Lower leg skin (tissue), 4 donors: ENCODE data around the gene ADNP. TPM values are rescaled to one million over a fixed set of nuclear protein-coding genes. Genes with fewer than 3 reads are reported as not detected.

Experiments
- DNase-seq, 2 donors: peaks; one replicate each; pipeline ENCODE4 v3.0.0-alpha.2; 2019; ENCODE audit warnings: low spot score in 2 of 2
- H3K4me3 ChIP-seq: fragments of 200-600 bp; sonication (generic); 2 replicates; pipeline ENCODE4 v1.5.1; 2017; ENCODE audit warnings: mild to moderate bottlenecking, low read depth; ENCODE audit not compliant: poor library complexity, severe bottlenecking
- CTCF ChIP-seq, 3 donors: fragments of 450-650 bp; IDR thresholded peaks; one replicate each; pipeline ENCODE4 v1.5.1; 2016; ENCODE audit warnings: antibody characterized with exemption in 3 of 3, mild to moderate bottlenecking in 3 of 3, moderate library complexity in 2 of 3
- POLR2A ChIP-seq, 2 donors: fragments of 450-650 bp; IDR thresholded peaks; one replicate each; pipeline ENCODE4 v1.6.1; 2016 to 2017; ENCODE audit warnings: antibody characterized with exemption in 2 of 2, mild to moderate bottlenecking in 1 of 2, moderate library complexity in 1 of 2
- WGBS, 2 donors: methylation state at CpG; one replicate each; pipeline ENCODE4 v1.1.5; 2018; 5-methylcytosine and 5-hydroxymethylcytosine counted together
- intact Hi-C: fragments of 100-400 bp; cut with DNase I; formaldehyde crosslinking; loops from one replicate; pipeline ENCODE4 v1.15.0; 2023; ENCODE audit warnings: low total_unique reads
- total RNA-seq, 4 donors: library from RNA; depleted of rRNA; stranded (reverse); fragments of >200 nt; gene quantifications; one replicate each; pipeline ENCODE4 v1.1.0, GENCODE V29; 2016

The ADNP gene
- total RNA-seq, 4 donors from 2014 or later = 46.9 to 64.0 (median 53.3) TPM

GRCh38 chr20:50858525-50858924 lies 72.7 kb downstream of the ADNP start:
- no peak for TF ChIP-seq CTCF (IDR thresholded peaks at IDR 0.05)
- TF ChIP-seq POLR2A (IDR thresholded peaks at IDR 0.05) = no peak
- WGBS, 2 donors = 90 to 96% methylated on average over 5 of the region's 5 CpGs
- no peak for DNase-seq
- intact Hi-C loops = no loop called here
- no peak overlapping the region for H3K4me3 ChIP-seq

DNA sequence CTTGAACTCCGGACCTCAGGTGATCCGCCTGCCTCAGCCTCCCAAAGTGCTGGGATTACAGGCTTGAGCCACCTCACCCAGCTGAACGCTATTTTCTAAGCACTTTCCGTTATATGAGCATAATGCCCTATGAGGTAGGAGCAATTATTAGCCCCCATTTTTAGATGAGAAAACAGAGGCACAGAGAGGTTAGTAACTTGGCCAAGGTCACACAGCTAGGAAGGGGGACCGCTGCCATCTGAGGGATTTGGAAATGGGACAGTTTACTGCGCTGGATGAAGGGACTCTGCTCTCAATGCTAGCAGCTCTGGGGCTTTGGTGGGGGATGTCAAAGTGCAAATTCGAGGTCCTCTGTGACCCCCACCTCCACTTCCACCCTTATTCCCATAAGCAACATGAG lies 73.9 kb downstream of the ADNP start:
- no peak for DNase-seq
- no peak for TF ChIP-seq CTCF (IDR thresholded peaks at IDR 0.05)
- no peak for TF ChIP-seq POLR2A (IDR thresholded peaks at IDR 0.05)
- H3K4me3 ChIP-seq = no peak overlapping the region
- intact Hi-C loops = no loop called here
- WGBS, 2 donors = 93 to 96% methylated on average over 7 of the region's 7 CpGs

GRCh38 chr20:50856475-50857041 lies 74.7 kb downstream of the ADNP start:
- H3K4me3 ChIP-seq = no peak overlapping the region
- TF ChIP-seq POLR2A (IDR thresholded peaks at IDR 0.05) (no peak), CTCF (IDR thresholded peaks at IDR 0.05) (no peak)
- WGBS, 2 donors = 69 to 73% methylated on average over 5 of the region's 5 CpGs
- no peak for DNase-seq
- intact Hi-C loops = no loop called here

GRCh38 chr20:50855498-50856474 lies 75.5 kb downstream of the ADNP start:
- no peak for TF ChIP-seq POLR2A (IDR thresholded peaks at IDR 0.05)
- TF ChIP-seq CTCF (IDR thresholded peaks at IDR 0.05) = no peak
- DNase-seq = peak in 1 of 2 donors; percentile 19
- H3K4me3 ChIP-seq = no peak overlapping the region
- WGBS, 2 donors = 55 to 59% methylated on average over 22 to 23 of the region's 23 CpGs
- intact Hi-C loops = no loop called here

DNA sequence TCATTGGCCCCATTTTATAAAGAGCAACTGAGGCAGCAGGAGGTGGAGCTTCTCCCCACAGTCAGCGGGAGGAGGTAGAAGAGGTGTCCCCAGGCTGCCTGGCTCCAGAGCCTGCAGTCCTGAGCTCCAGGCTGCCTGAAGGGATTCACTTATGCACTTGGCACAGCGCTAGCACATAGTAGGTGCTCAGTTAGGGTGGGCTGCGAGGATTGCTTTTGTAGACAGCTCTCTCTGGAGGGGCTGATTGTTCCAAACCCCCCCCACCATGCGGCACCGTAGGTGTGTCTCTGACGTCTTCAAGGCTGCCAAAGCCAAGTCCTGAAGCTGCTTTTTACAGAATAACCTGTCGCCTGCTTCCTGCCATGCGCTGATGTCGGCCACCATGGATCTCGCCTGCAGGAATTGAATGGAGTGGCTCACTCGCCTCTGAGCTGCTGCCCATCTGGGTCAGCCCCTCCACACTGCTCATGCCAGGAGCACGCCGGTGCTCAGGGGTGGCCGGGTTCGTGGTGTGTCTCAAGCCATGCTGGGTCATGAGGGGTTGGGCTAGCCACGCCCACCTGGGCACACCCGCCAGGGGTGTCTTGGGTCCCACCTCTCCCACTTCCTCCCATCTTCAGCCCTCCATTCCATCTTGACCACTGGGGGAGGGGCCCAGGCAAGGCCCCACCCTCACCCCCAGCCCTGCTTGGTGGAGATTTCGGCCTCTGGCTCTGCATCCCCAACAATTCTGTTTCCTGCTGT lies 76.6 kb downstream of the ADNP start:
- no peak overlapping the region for H3K4me3 ChIP-seq
- WGBS, 2 donors = 61 to 68% methylated on average over 18 of the region's 18 CpGs

More for the DNA sequence above, 76.6 kb downstream of the ADNP start:
- DNase-seq = no peak
- TF ChIP-seq CTCF (IDR thresholded peaks at IDR 0.05) = no peak
- TF ChIP-seq POLR2A (IDR thresholded peaks at IDR 0.05) = no peak
- intact Hi-C loops = no loop called here
